ENCODE results near the gene ADGRA1. TPM values are rescaled to one million over a fixed set of nuclear protein-coding genes. Genes with fewer than 3 reads are reported as not detected.

Gene ADGRA1
- total RNA-seq, 3 donors from 2014 or later: 0.10 TPM; not detected in 2

GRCh38 chr10:133158756-133159610, 71.3 kb downstream of the ADGRA1 start:
- H3K9me3 ChIP-seq: no peaks in the 10 kb centered on the region
- H3K4me1 ChIP-seq (ENCODE audit: low read depth): peaks cover 10% of the 10 kb centered on the region
- no peak for DNase-seq
- no peaks in the 10 kb centered on the region for H3K36me3 ChIP-seq (ENCODE audit: low read depth)
- H3K4me3 ChIP-seq: no peak overlapping the region
- no peak for TF ChIP-seq CTCF (IDR thresholded peaks at IDR 0.05)
- peak; percentile 31 for ATAC-seq
- intact Hi-C loops (cut with DNase I, micrococcal nuclease): no loop called here

GRCh38 chr10:133159611-133159949, 71.9 kb downstream of the ADGRA1 start:
- H3K36me3 ChIP-seq (ENCODE audit: low read depth): no peaks in the 10 kb centered on the region
- H3K9me3 ChIP-seq: no peaks in the 10 kb centered on the region
- no peak for TF ChIP-seq CTCF (IDR thresholded peaks at IDR 0.05)
- no peak for DNase-seq
- no peak for ATAC-seq
- peaks cover 10% of the 10 kb centered on the region for H3K4me1 ChIP-seq (ENCODE audit: low read depth)
- intact Hi-C loops (cut with DNase I, micrococcal nuclease): no loop called here
- H3K4me3 ChIP-seq: no peak overlapping the region

GRCh38 chr10:133159950-133160825, 72.5 kb downstream of the ADGRA1 start, which contains the start of gene KNDC1:
Gene KNDC1, plus strand, starts transcription at chr10:133160219. Its CDS starts 249 bp downstream, at chr10:133160468.
- H3K4me1 ChIP-seq (ENCODE audit: low read depth): peaks cover 10% of the 10 kb centered on the region
- TF ChIP-seq CTCF (IDR thresholded peaks at IDR 0.05): no peak
- DNase-seq (peak in 1 of 3 donors; percentile 13), ATAC-seq (peak; percentile 71)
- intact Hi-C loops (cut with DNase I, micrococcal nuclease): no loop called here
- no peaks in the 10 kb centered on the region for H3K36me3 ChIP-seq (ENCODE audit: low read depth)
- H3K9me3 ChIP-seq: no peaks in the 10 kb centered on the region
- no peak within 1 kb of the TSS for H3K4me3 ChIP-seq

GRCh38 chr10:133160826-133161471, 73.2 kb downstream of the ADGRA1 start:
- H3K4me1 ChIP-seq (ENCODE audit: low read depth): peaks cover 10% of the 10 kb centered on the region
- ATAC-seq (no peak), DNase-seq (no peak)
- no peak overlapping the region for H3K4me3 ChIP-seq
- TF ChIP-seq CTCF (IDR thresholded peaks at IDR 0.05): no peak
- H3K9me3 ChIP-seq: no peaks in the 10 kb centered on the region
- H3K36me3 ChIP-seq (ENCODE audit: low read depth): no peaks in the 10 kb centered on the region
- intact Hi-C loops (cut with DNase I, micrococcal nuclease): no loop called here

GRCh38 chr10:133161486-133162109, 73.9 kb downstream of the ADGRA1 start:
- ATAC-seq (no peak), DNase-seq (no peak)
- Histone ChIP-seq H3K36me3 (ENCODE audit: low read depth) (no peaks in the 10 kb centered on the region), H3K9me3 (no peaks in the 10 kb centered on the region), H3K4me1 (ENCODE audit: low read depth) (peaks cover 10% of the 10 kb centered on the region), H3K4me3 (no peak overlapping the region)
- intact Hi-C loops (cut with DNase I, micrococcal nuclease): no loop called here
- TF ChIP-seq CTCF (IDR thresholded peaks at IDR 0.05): no peak

Measured in mucosa of descending colon (tissue), 3 donors.